ENCODE results near the gene S100A10.

The S100A10 gene

GRCh38 chr1:151967091-151967490 is 26.6 kb downstream of the S100A10 start:
- Mint-ChIP-seq H3K27ac (no peak overlapping the region), H3K36me3 (no peaks in the 10 kb centered on the region), H3K4me3 (no peak overlapping the region), H3K27me3 (peaks cover 10% of the 10 kb centered on the region), H3K9me3 (no peaks in the 10 kb centered on the region), H3K4me1 (peaks cover 14% of the 10 kb centered on the region)
- ATAC-seq: no peak

- Mint-ChIP-seq H3K36me3 (no peaks in the 10 kb centered on the region), H3K27ac (no peak overlapping the region), H3K9me3 (no peaks in the 10 kb centered on the region), H3K27me3 (peaks cover 10% of the 10 kb centered on the region), H3K4me3 (no peak overlapping the region), H3K4me1 (peaks cover 14% of the 10 kb centered on the region)
- no peak for ATAC-seq
Observed at GRCh38 chr1:151966061-151966460, 27.6 kb downstream of the S100A10 start.

GRCh38 chr1:151964510-151964909 is 29.1 kb downstream of the S100A10 start:
- no peaks in the 10 kb centered on the region for H3K36me3 Mint-ChIP-seq
- H3K4me3 Mint-ChIP-seq: no peak overlapping the region
- ATAC-seq: no peak
- H3K4me1 Mint-ChIP-seq: peaks cover 12% of the 10 kb centered on the region
- no peak overlapping the region for H3K27ac Mint-ChIP-seq
- no peaks in the 10 kb centered on the region for H3K9me3 Mint-ChIP-seq
- peaks cover 10% of the 10 kb centered on the region for H3K27me3 Mint-ChIP-seq

- H3K36me3 Mint-ChIP-seq: no peaks in the 10 kb centered on the region
- H3K9me3 Mint-ChIP-seq: no peaks in the 10 kb centered on the region
- H3K27ac Mint-ChIP-seq: no peak overlapping the region
- H3K4me3 Mint-ChIP-seq: no peak overlapping the region
- peaks cover 6% of the 10 kb centered on the region for H3K4me1 Mint-ChIP-seq
- peaks cover 10% of the 10 kb centered on the region for H3K27me3 Mint-ChIP-seq
- no peak for ATAC-seq
Observed at GRCh38 chr1:151963288-151963687, 30.4 kb downstream of the S100A10 start.

- Mint-ChIP-seq H3K27ac (no peak overlapping the region), H3K4me1 (no peaks in the 10 kb centered on the region), H3K4me3 (no peak overlapping the region), H3K36me3 (no peaks in the 10 kb centered on the region), H3K9me3 (no peaks in the 10 kb centered on the region), H3K27me3 (peaks cover 10% of the 10 kb centered on the region)
- ATAC-seq: no peak
Observed at GRCh38 chr1:151961833-151962232, 31.8 kb downstream of the S100A10 start.

GRCh38 chr1:151960780-151961513 is 32.7 kb downstream of the S100A10 start:
- ATAC-seq: no peak
- no peaks in the 10 kb centered on the region for H3K36me3 Mint-ChIP-seq
- peaks cover under 1% of the 10 kb centered on the region for H3K4me1 Mint-ChIP-seq
- no peak overlapping the region for H3K4me3 Mint-ChIP-seq
- H3K27ac Mint-ChIP-seq: no peak overlapping the region
- H3K9me3 Mint-ChIP-seq: no peaks in the 10 kb centered on the region
- peaks cover 5% of the 10 kb centered on the region for H3K27me3 Mint-ChIP-seq

- Mint-ChIP-seq H3K4me3 (no peak overlapping the region), H3K27me3 (no peaks in the 10 kb centered on the region), H3K27ac (no peak overlapping the region), H3K36me3 (no peaks in the 10 kb centered on the region), H3K9me3 (no peaks in the 10 kb centered on the region), H3K4me1 (peaks cover 7% of the 10 kb centered on the region)
- ATAC-seq: no peak
Observed at GRCh38 chr1:151958959-151959358, 34.7 kb downstream of the S100A10 start.

GRCh38 chr1:151956957-151957497 is 36.6 kb downstream of the S100A10 start:
- H3K4me3 Mint-ChIP-seq: no peak overlapping the region
- H3K27ac Mint-ChIP-seq: no peak overlapping the region
- ATAC-seq: no peak
- H3K27me3 Mint-ChIP-seq: no peaks in the 10 kb centered on the region
- no peaks in the 10 kb centered on the region for H3K36me3 Mint-ChIP-seq
- no peaks in the 10 kb centered on the region for H3K9me3 Mint-ChIP-seq
- peaks cover 7% of the 10 kb centered on the region for H3K4me1 Mint-ChIP-seq

GRCh38 chr1:151953409-151954094 is 40.1 kb downstream of the S100A10 start:
- no peaks in the 10 kb centered on the region for H3K36me3 Mint-ChIP-seq
- no peak overlapping the region for H3K27ac Mint-ChIP-seq
- H3K27me3 Mint-ChIP-seq: no peaks in the 10 kb centered on the region
- H3K4me1 Mint-ChIP-seq: peaks cover 13% of the 10 kb centered on the region
- no peak for ATAC-seq
- no peak overlapping the region for H3K4me3 Mint-ChIP-seq
- no peaks in the 10 kb centered on the region for H3K9me3 Mint-ChIP-seq

GRCh38 chr1:151952811-151953210 is 40.8 kb downstream of the S100A10 start:
- Mint-ChIP-seq H3K9me3 (no peaks in the 10 kb centered on the region), H3K4me3 (no peak overlapping the region), H3K27ac (no peak overlapping the region), H3K27me3 (no peaks in the 10 kb centered on the region), H3K4me1 (peaks cover 13% of the 10 kb centered on the region), H3K36me3 (no peaks in the 10 kb centered on the region)
- no peak for ATAC-seq

GRCh38 chr1:151949371-151950193 is 44.1 kb downstream of the S100A10 start:
- H3K4me3 Mint-ChIP-seq: no peak overlapping the region
- H3K36me3 Mint-ChIP-seq: no peaks in the 10 kb centered on the region
- no peaks in the 10 kb centered on the region for H3K27me3 Mint-ChIP-seq
- ATAC-seq: no peak
- no peaks in the 10 kb centered on the region for H3K9me3 Mint-ChIP-seq
- peak overlapping the region; percentile 51 for H3K27ac Mint-ChIP-seq
- H3K4me1 Mint-ChIP-seq: peaks cover 24% of the 10 kb centered on the region

GRCh38 chr1:151948506-151948905 is 45.2 kb downstream of the S100A10 start:
- ATAC-seq: no peak
- Mint-ChIP-seq H3K36me3 (no peaks in the 10 kb centered on the region), H3K27me3 (no peaks in the 10 kb centered on the region), H3K27ac (no peak overlapping the region), H3K4me1 (peaks cover 24% of the 10 kb centered on the region), H3K4me3 (no peak overlapping the region), H3K9me3 (no peaks in the 10 kb centered on the region)

GRCh38 chr1:151947140-151947539 is 46.5 kb downstream of the S100A10 start:
- ATAC-seq: no peak

GRCh38 chr1:151945725-151946722 is 47.6 kb downstream of the S100A10 start:
- Mint-ChIP-seq H3K4me3 (peak overlapping the region; percentile 44), H3K27ac (peak overlapping the region; percentile 88), H3K9me3 (no peaks in the 10 kb centered on the region), H3K36me3 (no peaks in the 10 kb centered on the region), H3K4me1 (peaks cover 30% of the 10 kb centered on the region), H3K27me3 (no peaks in the 10 kb centered on the region)
- peak; percentile 88 for ATAC-seq

More at GRCh38 chr1:151947140-151947539, 46.5 kb downstream of the S100A10 start:
- Mint-ChIP-seq H3K4me3 (no peak overlapping the region), H3K36me3 (no peaks in the 10 kb centered on the region), H3K27me3 (no peaks in the 10 kb centered on the region), H3K9me3 (no peaks in the 10 kb centered on the region), H3K4me1 (peaks cover 24% of the 10 kb centered on the region), H3K27ac (peak overlapping the region; percentile 88)

Data from stimulated activated memory B cell treated with anti-CD40 and anti-IgM and Interleukin-4, amounts not matched to agents 10 μg/mL and 1 μg/mL and 100 μg/mL, for 72 hours (primary cell).